Kidney epithelial cell (primary cell): ENCODE data around the gene C17orf113. TPM values are rescaled to one million over a fixed set of nuclear protein-coding genes. Genes with fewer than 3 reads are reported as not detected.

Source experiments
- DNase-seq: peaks from one replicate; pipeline ENCODE4 v3.0.0-alpha.2; 2010; ENCODE audit warnings: low read depth
- H3K27me3 ChIP-seq: 2 replicates; pipeline ENCODE4 v1.6.0; 2011; ENCODE audit warnings: low read length; ENCODE audit not compliant: control insufficient read depth, insufficient read depth
- H3K36me3 ChIP-seq: 2 replicates; pipeline ENCODE4 v1.5.1; 2011; ENCODE audit warnings: low read length; ENCODE audit not compliant: control insufficient read depth, insufficient read depth
- H3K4me3 ChIP-seq: 2 replicates; pipeline ENCODE4 v1.5.1; 2011; ENCODE audit warnings: low read depth, mild to moderate bottlenecking, control low read depth, low read length
- total RNA-seq: library from RNA; depleted of rRNA; stranded (reverse); fragments of >200 nt; gene quantifications from 2 replicates; pipeline ENCODE4 v1.2.3, GENCODE V29; 2015
- TF ChIP-seq, protein P1 (sequence below): IDR thresholded peaks from 2 replicates; pipeline ENCODE4 v1.5.1; 2011; ENCODE audit warnings: mild to moderate bottlenecking, moderate library complexity, low read length, control low read depth, inconsistent platforms; ENCODE audit not compliant: insufficient read depth, poor library complexity, severe bottlenecking

The C17orf113 gene
- total RNA-seq, 1 donor from 2014 or later, result 0.75 TPM

DNA sequence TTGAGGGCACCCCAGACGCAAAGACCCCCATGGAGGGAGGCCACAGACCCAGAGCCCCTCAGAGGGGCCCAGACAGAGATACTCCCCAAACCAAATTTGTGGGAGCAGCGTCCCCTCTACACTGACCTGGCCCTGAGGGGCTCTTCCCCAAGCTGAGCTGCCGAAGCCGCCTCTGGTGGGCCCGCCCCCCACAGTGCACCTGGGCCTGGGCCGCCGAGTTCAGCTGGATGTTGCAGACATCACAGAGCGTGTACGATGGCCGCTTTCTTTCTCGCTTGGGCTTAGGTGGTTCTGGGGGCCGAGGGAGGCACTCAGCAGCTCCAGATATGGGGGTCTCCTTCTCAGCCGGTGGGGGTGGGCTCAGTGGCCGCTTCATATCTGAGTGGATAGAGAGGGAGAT lies 12.3 kb upstream of the C17orf113 start:
- no peak overlapping the region for H3K4me3 ChIP-seq
- no peak for DNase-seq
- TF ChIP-seq, protein P1, sequence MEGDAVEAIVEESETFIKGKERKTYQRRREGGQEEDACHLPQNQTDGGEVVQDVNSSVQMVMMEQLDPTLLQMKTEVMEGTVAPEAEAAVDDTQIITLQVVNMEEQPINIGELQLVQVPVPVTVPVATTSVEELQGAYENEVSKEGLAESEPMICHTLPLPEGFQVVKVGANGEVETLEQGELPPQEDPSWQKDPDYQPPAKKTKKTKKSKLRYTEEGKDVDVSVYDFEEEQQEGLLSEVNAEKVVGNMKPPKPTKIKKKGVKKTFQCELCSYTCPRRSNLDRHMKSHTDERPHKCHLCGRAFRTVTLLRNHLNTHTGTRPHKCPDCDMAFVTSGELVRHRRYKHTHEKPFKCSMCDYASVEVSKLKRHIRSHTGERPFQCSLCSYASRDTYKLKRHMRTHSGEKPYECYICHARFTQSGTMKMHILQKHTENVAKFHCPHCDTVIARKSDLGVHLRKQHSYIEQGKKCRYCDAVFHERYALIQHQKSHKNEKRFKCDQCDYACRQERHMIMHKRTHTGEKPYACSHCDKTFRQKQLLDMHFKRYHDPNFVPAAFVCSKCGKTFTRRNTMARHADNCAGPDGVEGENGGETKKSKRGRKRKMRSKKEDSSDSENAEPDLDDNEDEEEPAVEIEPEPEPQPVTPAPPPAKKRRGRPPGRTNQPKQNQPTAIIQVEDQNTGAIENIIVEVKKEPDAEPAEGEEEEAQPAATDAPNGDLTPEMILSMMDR, result no peak
- peaks cover 11% of the 10 kb centered on the region for H3K27me3 ChIP-seq
- H3K36me3 ChIP-seq, result no peaks in the 10 kb centered on the region

DNA sequence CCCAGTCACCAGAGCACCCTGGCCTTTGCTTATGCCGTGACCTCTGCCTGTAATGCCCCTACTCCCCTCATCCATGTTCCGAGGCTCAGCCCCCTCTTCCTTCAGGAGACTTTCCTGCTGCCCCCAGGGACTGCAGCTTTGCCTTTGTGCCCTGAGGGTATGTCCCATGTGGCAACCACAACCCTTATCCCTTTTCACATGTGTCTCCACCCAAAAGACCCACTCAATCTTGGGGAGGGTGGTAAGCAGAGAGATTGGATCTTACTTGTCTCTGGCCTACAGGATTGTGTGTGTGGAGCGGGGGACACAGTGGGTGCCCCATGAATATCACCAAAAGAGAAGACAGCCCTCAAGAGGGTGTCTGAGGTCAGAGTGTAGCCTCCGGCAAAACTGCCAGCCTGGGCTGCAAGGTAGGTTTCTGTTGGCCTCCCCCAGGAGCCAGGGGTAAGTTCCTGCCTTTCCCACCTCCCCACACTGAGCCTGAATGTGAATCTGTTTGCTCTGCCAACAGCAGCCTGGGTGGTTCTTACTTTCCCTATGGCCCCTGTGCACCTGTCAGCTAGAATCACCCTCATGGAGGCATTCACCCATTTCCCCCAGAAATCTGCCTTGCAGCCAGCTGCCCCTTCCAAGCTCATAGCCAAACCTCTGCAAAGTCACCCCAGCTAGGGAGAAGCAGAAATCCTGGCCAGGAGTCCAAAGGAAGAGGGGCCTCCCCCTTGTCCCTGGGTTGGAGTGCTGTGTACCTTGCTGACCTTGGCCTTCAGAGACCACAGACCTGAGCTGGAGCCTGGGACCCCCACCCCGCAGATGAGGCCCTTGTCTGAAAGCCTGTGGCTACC lies 11.5 kb upstream of the C17orf113 start:
- TF ChIP-seq, protein P1, result no peak
- Histone ChIP-seq H3K36me3 (no peaks in the 10 kb centered on the region), H3K4me3 (no peak overlapping the region), H3K27me3 (peaks cover 9% of the 10 kb centered on the region)
- DNase-seq, result no peak

DNA sequence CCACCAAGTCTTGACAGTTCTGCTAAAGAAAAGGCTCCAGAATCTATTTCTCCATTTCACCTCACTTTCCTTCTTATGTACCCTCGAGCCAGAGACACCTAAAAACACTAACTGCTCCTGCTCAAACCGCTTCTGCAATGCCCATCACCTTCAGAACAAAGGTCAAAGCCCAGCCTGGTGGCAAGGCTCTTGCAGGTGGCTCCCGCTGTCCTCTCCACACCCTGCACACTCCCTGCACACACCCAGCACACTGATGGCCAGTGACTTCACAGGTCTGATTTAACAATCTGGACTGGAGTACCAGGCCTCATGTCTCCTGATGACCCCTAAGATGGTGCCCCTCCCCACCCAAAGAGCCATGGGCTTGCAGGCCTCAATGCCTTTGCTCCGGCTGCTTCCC lies 9.8 kb upstream of the C17orf113 start:
- Histone ChIP-seq H3K36me3 (no peaks in the 10 kb centered on the region), H3K27me3 (peaks cover 14% of the 10 kb centered on the region), H3K4me3 (no peak overlapping the region)
- TF ChIP-seq, protein P1, result no peak
- DNase-seq, result no peak

DNA sequence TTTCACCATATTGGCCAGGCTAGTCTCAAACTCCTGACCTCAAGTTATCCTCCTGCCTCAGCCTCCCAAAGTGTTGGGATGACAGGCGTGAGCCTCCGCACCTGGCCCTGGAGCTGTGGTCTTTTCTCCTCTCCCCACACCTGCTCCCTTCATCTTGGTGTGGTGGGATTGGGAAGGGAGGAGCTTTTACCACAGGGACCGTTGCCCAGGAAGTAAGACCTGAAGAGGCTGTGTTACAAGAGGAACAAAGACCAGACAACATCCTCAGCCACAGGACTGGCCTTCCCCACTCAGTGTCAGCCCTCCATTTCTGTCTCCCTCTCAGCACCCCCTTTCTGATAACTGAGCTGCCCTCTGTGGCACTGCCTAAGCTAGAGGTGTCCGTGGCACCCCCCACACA lies 9.4 kb upstream of the C17orf113 start:
- TF ChIP-seq, protein P1, result no peak
- DNase-seq, result no peak
- H3K36me3 ChIP-seq, result no peaks in the 10 kb centered on the region
- no peak overlapping the region for H3K4me3 ChIP-seq
- H3K27me3 ChIP-seq, result peaks cover 18% of the 10 kb centered on the region

DNA sequence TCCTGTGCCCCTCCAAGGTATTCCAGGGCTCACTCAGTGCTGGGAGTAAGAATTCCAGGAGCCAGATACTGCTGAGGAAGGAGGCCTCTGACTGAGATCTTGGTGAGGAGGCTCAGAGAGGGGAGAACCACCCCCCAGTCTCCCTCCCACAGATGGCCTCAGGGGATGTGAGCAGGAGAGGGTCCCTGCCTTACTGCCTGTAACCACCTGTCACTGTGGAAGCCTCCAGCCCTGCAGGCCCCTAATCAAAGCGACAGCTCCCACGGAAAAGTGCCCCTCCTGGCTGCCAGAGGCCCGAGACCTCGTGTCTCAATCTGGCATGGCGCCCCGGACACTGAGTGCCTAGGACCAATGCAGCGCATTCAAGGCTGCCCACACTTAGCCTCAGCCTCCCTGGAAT lies 7.7 kb upstream of the C17orf113 start:
- TF ChIP-seq, protein P1, result no peak
- DNase-seq, result no peak
- H3K27me3 ChIP-seq, result peaks cover 30% of the 10 kb centered on the region

DNA sequence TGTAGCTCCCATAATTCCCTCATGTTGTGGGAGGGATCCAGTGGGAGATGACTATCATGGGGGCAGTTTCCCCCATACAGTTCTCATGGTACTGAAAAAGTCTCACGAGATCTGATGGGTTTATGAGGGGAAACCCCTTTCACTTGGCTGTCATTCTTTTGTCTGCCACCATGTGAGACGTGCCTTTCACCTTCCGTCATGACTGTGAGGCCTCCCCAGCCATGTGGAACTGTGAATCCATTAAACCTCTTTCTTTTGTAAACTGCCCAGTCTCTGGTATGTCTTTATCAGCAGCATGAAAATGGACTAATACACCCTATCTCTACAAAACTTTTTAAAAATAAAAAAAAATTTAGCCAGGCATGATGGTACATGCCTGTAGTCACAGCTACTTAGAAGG lies 6.2 kb upstream of the C17orf113 start:
- H3K27me3 ChIP-seq, result peaks cover 41% of the 10 kb centered on the region
- no peak for DNase-seq
- TF ChIP-seq, protein P1, result no peak

More for the DNA sequence above, 7.7 kb upstream of the C17orf113 start:
- Histone ChIP-seq H3K4me3 (no peak overlapping the region), H3K36me3 (no peaks in the 10 kb centered on the region)

More for the DNA sequence above, 6.2 kb upstream of the C17orf113 start:
- Histone ChIP-seq H3K4me3 (no peak overlapping the region), H3K36me3 (no peaks in the 10 kb centered on the region)
